HG03565 (cell line): ENCODE results near the gene ZBTB7B.

Experiments
- ATAC-seq: cut with Tn5 transposase; IDR thresholded peaks from one replicate; pipeline ENCODE4 v1.9.1; 2021; ENCODE audit warnings: mild to moderate bottlenecking, moderate library complexity; ENCODE audit not compliant: unreplicated experiment

ZBTB7B gene

DNA sequence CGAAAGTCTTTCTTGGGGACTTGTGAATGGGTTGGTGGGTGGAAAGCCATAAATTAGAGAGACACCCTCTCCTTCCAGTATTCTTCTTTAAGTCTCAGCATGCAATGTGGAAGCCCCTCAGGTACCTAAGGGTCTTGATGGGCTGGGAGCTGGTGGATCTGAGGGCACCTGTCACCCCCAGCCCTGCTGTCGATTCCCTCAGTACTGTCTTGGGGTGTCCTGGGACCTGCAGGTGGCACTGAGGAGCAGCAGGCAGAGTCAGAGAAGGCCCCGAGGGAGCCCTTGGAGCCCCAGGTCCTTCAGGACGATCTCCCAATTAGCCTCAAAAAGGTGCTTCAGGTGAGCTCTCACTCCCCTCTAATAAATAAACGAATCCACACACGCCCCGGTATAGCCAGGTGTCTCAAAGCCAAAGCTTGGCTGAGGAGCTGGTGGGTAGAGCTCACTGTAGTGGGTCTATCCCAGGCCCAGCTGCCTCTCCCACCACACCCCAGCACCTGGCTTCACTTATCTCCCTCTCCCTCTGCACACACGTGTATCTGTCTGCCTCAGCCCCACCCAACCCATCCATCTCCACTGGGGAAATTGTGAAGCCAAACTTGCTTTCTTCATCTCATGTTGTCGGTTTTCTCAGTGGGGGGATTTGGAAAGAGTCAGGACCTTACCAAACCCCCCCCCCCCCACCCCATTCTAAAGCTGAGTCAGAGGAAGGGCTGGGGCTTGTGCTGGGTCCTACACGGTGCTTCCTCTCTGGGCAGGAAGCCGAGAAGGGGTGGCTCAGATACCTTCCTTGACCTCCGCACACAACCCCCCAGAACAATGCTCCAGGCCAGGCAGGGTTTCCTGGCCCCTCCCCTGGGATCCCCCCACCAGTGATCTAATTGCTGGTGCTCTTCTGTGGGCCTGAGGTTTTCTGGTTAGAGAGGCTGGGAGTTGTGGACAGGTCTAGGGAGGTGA lies 50.1 kb downstream of the ZBTB7B start:
- no peak for ATAC-seq

DNA sequence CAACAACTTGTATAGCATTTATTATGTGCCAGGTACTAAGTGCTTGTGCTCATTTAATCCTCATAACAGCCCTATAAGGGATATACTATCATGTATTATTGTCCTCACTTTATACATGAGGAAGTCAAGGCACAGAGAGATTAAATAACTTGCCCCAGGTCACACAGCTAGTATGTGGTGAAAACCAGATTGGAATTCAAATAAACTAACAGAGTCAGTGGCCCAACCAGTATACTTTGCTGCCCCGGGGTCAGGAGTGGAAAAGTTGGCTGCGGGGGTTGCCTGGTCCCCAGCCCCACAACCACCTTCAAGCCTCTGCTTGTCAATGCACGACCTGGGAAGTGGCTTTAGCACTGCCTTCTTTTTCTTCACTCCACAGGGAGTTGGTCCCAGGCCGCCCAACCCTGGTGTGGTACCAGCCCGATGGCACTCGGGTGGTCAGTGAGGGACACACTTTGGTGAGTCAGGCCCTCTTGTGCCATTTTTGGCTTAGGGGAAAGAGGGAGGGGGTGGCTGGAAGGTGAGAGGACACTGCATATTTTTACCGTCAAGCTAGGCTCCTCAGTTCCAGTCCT lies 51.0 kb downstream of the ZBTB7B start:
- ATAC-seq = no peak

DNA sequence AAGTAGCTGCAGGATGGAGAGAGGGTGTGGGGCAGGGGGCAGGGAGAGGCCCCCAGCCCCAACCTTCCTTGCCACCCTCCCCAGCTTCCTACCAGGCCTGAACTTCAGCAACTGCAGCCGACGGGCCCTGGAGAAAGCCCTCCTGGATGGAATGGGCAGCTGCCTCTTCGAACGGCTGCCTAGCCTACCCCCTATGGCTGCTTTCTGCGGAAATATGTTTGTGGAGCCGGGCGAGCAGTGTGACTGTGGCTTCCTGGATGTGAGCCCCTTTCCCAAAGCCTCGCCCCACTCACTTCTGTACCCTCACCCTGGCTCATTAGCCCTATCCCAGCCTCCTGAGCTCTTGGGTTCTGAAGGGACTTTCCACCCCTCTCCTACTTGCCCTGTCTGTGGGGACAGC lies 54.5 kb downstream of the ZBTB7B start:
- ATAC-seq = no peak

DNA sequence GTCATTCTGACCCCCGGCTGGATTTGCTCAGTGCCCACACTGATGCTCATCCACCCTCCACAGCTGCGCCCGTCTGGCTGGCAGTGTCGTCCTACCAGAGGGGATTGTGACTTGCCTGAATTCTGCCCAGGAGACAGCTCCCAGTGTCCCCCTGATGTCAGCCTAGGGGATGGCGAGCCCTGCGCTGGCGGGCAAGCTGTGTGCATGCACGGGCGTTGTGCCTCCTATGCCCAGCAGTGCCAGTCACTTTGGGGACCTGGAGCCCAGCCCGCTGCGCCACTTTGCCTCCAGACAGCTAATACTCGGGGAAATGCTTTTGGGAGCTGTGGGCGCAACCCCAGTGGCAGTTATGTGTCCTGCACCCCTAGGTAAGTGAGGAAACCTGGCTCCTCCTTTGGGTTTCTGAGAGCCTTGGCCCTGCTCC lies 55.2 kb downstream of the ZBTB7B start:
- no peak for ATAC-seq

DNA sequence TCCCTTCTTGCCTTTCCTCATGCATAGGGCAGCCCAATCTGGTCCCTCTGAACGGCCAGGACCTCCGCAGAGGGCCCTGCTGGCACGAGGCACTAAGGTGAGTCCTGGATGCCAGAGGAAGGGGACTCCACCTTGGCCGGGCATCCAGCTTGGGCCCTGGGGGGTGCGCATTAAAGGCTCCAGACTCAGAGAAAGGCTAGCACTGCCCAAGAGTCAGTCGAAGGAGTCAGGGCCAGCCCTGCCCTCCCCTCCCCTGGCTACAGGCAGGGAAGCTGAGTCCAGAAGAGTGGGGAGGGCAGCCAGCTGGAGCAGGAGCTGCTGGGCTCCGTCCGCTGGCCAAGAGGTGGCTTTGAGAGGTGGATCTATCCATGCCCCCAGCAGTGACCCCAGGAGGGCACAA lies 58.1 kb downstream of the ZBTB7B start:
- ATAC-seq = no peak

DNA sequence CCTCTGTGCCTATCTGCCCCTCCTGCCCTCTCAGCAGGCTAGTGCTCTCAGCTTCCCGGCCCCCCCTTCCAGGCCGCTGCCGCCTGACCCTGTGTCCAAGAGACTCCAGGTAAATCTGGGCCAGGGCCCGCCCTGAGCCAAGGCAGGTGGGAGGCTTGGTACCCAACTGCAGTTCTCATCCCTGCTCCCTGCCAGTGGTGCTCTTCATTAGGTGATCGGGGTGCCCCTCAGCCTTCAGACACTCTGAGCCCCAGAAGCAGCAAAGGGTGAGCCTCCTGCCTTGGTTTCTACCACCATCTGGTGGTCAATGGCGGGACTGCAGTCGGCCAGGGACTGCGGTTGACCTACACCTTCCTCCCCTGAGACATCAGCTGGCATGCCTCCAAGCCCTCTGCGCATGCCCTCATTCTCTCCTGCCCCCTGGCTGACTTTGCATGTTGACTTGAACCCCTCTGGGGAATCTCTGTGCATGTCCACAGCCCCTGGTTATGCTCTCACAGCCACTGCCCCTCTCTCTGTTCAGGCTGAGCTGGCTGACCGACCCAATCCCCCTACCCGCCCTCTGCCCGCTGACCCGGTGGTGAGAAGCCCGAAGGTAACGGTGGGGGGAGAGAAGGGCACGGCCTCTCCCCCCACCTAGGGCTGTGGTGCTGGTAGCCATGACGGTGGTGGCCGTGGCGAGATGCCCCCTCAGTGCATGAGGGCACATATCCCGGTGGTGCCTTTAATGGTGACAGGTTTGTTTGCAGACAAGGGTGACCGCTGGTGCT lies 59.0 kb downstream of the ZBTB7B start:
- no peak for ATAC-seq

DNA sequence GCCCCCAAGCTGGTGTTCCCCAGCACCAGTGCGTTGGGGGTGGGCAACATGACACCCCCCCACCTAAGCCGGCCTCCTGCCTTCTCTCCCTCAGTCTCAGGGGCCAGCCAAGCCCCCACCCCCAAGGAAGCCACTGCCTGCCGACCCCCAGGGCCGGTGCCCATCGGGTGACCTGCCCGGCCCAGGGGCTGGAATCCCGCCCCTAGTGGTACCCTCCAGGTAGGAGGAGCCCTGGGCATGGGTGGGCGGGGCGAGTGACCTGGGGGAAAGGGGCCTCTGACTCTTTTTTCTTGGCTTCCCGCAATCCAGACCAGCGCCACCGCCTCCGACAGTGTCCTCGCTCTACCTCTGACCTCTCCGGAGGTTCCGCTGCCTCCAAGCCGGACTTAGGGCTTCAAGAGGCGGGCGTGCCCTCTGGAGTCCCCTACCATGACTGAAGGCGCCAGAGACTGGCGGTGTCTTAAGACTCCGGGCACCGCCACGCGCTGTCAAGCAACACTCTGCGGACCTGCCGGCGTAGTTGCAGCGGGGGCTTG lies 59.6 kb downstream of the ZBTB7B start:
- ATAC-seq = no peak

DNA sequence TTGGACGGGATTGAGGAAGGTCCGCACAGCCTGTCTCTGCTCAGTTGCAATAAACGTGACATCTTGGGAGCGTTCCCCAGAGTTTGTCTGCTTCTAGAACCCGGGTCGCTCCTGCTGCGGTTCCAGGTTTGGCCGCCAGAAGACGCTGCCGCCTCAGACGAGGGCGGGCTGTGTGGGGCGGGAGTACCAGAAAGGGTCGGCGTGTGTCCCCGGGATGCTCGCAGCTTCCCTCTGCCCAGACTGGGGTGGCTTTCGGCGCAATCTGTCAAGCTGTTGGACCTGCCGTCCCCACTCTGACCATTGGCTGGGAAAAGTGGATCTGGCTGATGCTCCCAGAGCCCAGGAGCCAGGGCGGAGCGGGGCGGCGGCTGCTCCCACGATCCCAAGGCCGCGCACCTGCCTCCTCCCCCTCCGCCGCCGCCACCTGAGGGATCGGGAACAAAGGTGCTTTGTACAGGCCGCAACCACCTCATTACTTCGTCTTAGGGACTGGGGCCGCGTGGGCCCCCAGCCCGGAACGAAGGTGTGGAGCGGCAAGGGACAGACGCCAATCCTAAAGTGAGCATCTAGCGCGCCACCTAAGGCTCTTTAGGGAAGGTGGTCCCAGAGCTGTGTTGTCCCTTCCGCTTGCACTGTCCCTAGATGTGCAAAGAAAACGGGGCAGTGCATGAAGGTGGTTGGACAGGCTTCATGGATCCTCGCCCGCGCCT lies 60.3 kb downstream of the ZBTB7B start:
- ATAC-seq = no peak

DNA sequence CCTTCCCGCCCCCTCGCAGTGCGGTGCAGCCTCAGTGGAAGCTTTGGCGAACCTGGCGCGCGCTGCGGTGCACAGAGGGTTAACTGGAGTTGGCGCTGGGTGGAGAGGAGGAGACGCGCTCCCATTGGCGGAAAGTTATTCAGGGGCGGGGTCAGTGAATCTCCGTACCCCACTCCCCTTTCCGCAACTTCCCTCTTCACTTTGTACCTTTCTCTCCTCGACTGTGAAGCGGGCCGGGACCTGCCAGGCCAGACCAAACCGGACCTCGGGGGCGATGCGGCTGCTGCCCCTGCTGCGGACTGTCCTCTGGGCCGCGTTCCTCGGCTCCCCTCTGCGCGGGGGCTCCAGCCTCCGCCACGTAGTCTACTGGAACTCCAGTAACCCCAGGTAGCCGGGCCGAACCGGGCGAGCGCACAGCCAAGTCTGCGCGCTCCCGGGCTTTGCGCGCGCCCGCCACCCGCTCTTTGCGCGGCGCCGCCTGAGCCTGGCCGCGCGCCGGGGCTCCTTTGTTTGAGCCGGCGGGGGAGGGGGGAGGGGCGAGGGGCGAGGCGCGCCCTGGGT lies 61.0 kb downstream of the ZBTB7B start, which contains the start of gene EFNA4:
Gene EFNA4, plus strand, starts transcription at position 191 of the 561 bp plus-strand sequence. Its CDS starts 84 bp downstream, at position 275.
- ATAC-seq = peak; percentile 47

DNA sequence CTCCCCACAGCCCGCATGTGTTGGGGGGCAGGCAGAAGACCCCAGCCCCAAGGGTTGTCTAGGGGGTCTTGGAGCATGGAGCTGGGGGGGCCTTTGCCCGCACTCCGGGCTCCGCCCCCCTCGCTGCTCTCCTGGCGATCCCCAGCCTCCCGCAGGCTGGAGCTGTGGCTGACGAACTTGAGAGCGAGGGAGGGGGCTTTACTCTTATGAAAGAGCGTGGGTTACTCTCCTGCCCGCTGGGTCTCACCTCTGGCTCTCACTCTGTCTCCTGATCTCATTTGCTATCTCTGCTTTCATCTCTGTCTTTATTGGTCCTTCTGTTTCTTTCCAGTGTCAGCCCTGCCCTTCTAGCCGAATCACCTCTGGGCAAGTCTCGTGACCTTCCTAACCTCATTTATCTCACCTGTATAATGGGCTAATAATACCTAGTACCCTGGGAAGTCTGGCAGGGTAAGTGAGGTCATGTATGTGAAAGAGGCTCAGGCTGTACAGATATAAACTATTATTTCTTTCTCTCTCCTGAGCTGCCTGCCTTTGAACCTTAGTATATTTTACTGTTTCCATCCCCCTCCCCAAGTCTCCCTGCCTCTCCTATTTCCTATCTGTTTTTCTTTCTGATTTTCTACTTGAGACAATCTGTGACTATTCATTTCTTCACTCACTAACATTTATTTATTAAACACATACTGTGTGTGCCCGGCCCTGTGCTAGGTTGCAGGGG lies 61.7 kb downstream of the ZBTB7B start:
- ATAC-seq = no peak

DNA sequence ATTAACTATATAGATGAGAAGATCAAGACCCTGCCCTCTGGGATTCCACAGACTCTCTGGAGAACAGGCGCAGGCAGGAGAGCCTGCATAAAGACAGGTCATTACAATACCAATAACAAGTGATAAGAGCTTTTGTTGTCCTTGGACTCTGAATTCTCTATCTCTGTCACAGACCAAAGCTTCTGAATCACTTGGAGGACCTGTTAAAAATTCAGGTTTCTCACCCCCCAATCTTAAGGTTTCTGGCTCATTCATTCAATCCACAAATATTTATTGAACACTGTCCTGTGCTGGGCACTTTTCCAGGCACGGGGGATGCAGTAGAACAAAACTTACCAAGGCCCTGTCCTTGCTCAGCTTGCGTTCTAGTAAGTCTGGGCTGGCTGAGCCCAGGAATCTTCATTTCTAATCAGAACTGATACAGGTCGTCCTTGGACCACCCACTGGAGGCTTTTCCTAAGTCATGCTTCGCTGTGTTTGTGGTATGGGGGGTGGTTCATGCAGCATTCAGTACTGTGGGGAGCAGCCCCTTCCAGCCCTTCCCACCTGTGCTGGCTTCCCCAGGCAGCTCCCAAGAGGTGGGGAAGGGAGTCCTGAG lies 62.3 kb downstream of the ZBTB7B start:
- ATAC-seq = no peak

DNA sequence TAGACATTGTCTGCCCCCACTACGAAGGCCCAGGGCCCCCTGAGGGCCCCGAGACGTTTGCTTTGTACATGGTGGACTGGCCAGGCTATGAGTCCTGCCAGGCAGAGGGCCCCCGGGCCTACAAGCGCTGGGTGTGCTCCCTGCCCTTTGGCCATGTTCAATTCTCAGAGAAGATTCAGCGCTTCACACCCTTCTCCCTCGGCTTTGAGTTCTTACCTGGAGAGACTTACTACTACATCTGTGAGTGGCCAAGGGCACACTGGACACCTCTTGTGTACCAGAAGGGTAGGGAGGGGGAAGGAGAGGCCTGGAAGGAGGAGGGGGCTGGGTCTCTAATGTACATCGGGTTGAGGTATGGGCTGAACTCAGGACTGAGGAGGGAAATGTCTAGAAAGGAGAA lies 64.2 kb downstream of the ZBTB7B start:
- no peak for ATAC-seq
